NK-92 (cell line): ENCODE data around the gene RGS6.

Source experiments
- DNase-seq: peaks from one replicate; lab custom pipeline; 2025; ENCODE audit not compliant: unreplicated experiment; lab: John Stamatoyannopoulos, UW

RGS6 gene

GRCh38 chr14:72546344-72547016, 614.3 kb downstream of the RGS6 start:
- DNase-seq = no peak

DNA sequence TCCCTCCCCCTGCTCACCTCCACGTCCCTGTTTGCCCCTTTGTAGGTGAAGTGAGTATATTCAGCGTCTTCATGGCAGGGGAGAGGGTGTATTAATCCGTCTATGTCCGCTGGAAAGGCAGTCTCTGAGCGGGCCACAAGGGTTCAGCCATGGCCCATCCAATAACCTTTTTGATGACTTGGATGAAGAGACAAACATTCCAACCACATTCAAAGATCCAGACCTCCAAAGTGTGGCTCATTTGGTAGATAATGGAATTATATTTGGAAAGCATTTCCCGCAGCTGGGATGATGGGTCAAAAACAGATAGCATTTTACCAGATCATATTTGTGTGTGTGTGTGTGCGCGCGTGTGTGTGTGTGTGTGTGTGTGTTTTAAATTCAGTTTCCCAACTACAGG, 615.8 kb downstream of the RGS6 start:
- no peak for DNase-seq

GRCh38 chr14:72549026-72549425, 616.8 kb downstream of the RGS6 start:
- no peak for DNase-seq

DNA sequence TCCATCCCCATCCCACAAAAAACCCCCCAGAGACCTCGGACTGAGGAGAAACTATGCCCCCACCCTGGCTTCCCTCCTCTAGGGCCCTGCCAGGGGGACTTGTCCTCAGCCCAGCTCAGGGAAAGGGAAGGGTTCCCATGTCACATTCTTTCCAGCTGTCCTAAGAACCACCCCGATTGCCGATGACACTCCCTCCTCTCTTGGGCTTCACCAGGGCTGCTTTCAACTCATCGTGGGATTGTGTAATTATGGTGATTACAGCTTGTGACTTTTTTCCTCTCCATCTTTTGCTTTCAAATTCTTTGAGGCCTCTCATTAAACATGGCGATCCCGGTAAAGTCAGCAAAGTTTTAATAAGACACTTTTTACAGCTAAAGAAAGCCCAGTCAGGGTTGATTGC, 617.6 kb downstream of the RGS6 start:
- no peak for DNase-seq

- no peak for DNase-seq
Observed at GRCh38 chr14:72550513-72550912, 618.3 kb downstream of the RGS6 start.

GRCh38 chr14:72552236-72552635, 620.0 kb downstream of the RGS6 start:
- no peak for DNase-seq

GRCh38 chr14:72553161-72553560, 620.9 kb downstream of the RGS6 start:
- no peak for DNase-seq

DNA sequence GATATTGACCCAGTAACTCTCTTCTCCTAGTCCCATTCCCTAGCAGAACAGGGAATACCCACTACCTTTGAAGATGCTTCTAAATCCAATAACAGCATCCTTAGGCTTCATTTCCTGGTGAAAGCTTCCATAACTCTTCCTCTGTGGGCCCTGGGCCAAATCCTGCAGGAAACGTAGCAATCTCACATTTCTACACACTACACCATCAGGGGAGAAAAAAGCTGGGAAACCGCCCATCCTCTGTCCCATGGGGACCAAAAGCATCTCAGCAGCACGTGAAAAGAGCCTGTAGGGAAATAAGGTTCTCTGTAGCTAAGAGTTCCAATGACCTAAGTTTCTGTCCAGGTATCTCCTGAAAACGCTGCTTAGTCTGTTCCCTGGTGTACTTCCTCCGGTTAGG, 621.4 kb downstream of the RGS6 start:
- no peak for DNase-seq

DNA sequence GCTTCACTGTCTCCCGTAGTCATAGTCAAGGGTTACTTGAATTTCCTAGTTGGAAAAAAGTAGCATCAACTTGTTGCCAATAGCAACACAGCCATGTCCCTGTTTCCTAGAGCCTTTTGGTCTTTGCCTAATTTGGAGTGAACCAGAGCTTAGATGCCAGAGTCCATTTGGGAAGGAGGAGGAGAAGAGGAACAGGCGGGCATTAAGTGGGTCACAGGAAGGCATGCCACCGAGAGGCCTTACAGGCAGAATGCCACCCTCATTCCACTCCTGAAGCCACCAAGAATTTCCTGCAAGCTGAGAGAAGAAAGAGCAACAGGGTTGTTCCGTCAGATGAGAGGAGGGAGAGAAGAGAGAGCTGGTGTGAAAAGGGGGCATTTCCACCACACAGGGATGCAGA, 622.2 kb downstream of the RGS6 start:
- no peak for DNase-seq

GRCh38 chr14:72554994-72555608, 622.9 kb downstream of the RGS6 start:
- no peak for DNase-seq

DNA sequence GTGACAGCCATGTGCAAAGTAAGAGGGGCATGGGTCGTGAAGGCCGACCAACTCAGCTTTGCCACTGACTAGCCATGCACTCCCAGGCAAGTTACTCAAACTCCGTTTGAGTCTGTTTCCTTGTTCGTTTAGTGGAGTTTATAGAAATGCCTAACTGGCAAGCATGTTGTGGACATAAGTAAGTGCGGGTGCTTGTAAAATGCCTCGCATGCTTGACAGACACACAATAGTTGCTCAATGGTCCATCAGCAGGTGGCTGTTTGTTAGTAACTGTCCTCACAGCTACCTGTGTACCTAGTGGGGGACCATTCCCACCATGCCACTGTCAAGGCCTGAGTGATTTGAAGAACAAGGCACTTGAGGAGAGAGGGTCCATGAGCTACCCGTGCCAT, 623.4 kb downstream of the RGS6 start:
- no peak for DNase-seq

GRCh38 chr14:72557671-72558070, 625.4 kb downstream of the RGS6 start:
- DNase-seq = no peak

DNA sequence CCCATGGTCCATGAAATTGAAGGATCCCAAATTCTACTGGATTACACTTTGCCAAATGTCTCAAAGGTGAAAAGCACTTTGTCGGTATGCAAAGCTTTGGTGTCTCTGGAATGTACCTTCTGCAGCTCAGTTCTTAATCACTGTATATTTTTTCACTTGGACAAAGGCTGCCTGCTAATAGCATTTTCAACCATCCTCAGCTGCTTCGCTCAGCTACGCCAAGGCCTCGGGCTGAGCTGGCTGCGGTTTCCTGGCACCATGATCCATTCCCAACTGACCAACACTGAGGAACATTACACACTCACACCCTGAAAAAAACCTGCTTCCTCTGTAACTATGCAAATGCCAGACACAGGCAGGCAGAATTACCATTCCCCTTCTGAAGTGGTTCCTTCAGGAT, 626.5 kb downstream of the RGS6 start:
- DNase-seq = no peak

DNA sequence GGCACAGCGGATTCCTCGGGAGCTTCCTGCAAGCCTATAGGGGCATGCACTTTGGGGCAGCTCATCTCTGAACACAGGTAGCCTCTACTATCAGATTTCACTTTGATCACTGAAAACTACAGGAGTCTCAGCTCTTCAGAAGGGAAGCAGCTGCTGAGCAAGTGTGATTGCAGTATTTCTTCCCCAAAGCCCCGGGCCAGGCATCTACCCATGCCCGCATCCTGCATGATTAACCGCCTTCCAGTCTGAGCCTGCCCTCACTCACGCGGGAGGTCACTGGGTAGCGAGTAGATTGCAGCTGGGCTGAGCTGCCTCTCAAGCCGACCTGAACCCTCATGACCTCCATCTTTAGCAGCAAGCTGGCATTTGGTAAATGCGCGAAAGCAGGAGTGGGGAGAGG, 627.0 kb downstream of the RGS6 start:
- DNase-seq = no peak

DNA sequence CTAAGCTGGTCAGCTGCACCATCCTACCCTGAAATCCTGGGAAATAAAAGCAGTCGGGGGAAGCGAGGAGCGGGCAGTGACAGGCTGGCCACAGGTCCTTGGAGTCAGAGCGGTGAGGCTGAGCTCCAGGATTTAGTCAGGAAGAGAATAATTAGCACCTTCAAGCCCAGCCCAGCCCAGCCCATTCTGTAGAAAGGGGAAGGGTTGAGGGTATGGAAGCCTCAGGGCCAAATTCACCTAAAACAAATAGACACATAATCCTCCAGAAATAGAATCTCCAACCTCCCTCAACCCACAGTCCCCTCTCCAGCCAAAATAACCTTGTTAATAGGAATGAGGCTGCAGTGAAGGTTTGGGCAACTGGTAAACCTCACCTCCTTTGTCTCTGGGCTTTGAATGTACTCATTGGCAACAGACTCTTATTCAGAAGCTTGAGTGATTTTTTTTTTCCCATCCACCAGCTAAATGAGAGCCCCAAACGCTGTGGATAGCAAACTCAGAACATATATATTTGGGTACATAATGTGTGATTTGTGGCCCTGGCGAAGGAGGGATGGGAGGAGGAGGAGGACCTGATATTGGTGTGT, 627.5 kb downstream of the RGS6 start:
- no peak for DNase-seq

DNA sequence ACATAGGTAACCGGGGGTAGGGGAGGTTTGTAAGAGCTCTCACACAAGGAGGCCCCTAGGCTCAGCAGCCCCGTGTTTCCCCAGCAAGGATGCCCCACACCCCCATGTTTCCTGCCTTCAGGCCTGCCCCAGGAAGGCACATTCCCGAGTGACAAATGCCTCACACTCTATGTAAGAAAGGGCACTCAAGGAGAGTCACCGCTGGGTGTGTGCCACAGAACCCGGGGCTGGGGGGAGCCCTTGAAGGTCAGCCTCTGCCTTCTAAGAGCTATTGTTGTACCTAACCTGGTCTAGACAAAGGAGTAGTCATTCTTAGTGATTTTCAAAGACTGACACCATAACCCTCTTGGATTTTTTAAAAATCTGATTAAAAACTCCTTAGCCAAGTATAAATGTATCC, 628.1 kb downstream of the RGS6 start:
- no peak for DNase-seq

- DNase-seq = no peak
Observed at GRCh38 chr14:72560889-72561493, 628.8 kb downstream of the RGS6 start.

GRCh38 chr14:72562300-72562699, 630.1 kb downstream of the RGS6 start:
- no peak for DNase-seq

GRCh38 chr14:72563676-72564075, 631.4 kb downstream of the RGS6 start:
- DNase-seq = no peak

- no peak for DNase-seq
Observed at GRCh38 chr14:72565149-72565559, 632.9 kb downstream of the RGS6 start.

DNA sequence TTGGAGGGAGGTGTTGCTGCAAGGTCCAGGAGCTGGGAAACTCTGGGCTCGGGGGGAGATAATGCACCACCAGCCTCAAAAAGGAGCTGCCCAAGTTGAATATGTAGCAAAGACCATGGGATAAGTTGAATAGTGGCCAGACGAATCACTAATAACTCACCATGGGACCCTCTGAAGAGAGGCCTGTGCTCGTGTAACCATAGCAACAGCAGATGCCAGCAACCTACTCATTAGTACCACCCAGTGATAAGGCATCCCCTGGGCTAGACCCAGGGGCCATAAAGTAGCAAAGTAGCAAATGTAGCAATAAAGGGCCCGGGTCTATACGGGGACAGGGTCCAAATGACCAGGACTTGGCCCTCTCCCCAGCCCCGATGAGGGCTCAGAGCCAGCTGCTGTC, 633.7 kb downstream of the RGS6 start:
- DNase-seq = no peak

GRCh38 chr14:72567226-72567625, 635.0 kb downstream of the RGS6 start:
- DNase-seq = no peak
